ENCODE data around the gene ARFIP2. TPM values are rescaled to one million over a fixed set of nuclear protein-coding genes. Genes with fewer than 3 reads are reported as not detected.

The ARFIP2 gene
- total RNA-seq, 1 donor from 2014 or later, result 72.7 TPM

DNA sequence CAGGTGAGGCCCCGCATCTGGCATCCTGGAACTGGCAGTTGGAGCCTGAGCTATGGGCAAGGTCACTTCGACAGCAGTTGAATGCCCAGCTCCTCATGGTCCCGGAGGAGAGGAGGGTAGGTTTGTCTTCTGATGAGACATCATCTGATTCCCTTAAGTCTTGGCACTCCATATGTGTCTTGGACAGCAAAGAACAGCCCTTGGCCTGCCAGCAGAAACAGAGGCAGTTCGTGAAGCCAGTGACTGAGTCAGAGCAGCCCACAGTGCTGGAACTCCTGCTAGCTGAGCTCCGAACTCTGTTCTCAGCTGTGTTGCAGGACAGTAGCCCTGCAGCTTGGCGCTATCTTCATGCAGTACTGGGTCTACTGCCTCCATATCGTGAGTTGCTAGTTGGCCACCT, 17.0 kb upstream of the ARFIP2 start:
- Histone ChIP-seq H3K27me3 (ENCODE audit: control insufficient read depth, insufficient read depth, low read length) (no peaks in the 10 kb centered on the region), H3K36me3 (ENCODE audit: control insufficient read depth, insufficient read depth, low read length) (peaks cover 3% of the 10 kb centered on the region), H3K4me3 (ENCODE audit: low read depth, low read length) (no peak overlapping the region)
- TF ChIP-seq, protein P1, sequence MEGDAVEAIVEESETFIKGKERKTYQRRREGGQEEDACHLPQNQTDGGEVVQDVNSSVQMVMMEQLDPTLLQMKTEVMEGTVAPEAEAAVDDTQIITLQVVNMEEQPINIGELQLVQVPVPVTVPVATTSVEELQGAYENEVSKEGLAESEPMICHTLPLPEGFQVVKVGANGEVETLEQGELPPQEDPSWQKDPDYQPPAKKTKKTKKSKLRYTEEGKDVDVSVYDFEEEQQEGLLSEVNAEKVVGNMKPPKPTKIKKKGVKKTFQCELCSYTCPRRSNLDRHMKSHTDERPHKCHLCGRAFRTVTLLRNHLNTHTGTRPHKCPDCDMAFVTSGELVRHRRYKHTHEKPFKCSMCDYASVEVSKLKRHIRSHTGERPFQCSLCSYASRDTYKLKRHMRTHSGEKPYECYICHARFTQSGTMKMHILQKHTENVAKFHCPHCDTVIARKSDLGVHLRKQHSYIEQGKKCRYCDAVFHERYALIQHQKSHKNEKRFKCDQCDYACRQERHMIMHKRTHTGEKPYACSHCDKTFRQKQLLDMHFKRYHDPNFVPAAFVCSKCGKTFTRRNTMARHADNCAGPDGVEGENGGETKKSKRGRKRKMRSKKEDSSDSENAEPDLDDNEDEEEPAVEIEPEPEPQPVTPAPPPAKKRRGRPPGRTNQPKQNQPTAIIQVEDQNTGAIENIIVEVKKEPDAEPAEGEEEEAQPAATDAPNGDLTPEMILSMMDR (IDR thresholded peaks at IDR 0.05; ENCODE audit: insufficient read depth, low read length, severe bottlenecking), result no peak
- FAIRE-seq, result no peak
- no peak for DNase-seq (ENCODE audit: low read depth)

DNA sequence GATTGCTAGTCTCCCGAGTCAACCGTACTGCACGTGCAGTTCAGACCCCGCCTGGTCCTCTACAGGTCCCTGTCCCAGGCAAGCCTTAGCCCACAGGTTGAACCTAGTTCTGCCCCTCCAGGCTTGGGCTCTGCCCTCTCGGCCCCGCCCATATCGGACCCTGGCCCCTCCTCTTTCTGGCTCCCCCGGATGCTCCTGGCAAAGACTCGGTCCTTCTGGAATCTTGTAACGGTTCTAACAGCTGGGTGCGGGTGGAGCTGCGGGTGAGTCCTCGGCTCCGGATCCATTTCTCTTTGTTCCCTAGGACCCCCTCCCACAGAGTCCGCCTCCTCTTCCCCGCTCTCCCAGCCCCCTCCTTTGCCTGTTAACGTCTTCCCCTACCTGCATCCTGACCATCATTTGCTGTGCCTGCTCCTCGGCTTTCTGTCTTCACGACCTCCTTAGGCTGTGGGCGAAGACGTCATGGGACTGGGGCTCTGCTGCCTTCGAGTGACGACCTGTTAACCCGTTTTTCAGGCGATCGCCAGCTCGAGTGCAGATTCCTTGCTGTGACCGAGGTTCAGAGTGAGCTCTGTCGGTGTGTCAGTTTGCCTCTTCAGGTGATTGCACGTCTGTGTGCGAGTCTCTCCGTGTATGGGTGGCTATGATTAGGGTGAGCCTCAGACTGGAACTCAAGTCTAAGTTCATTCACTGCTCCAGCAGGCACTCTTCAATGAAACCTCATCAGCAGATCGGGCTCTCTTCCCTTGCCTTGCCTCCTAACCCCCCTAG, 16.1 kb upstream of the ARFIP2 start, which contains the start of gene DNHD1:
Gene DNHD1, plus strand, starts transcription at position 212 of the 771 bp plus-strand sequence. CDS start 936 bp downstream, outside the sequence.
- Histone ChIP-seq H3K4me3 (ENCODE audit: low read depth, low read length) (no peak within 1 kb of the TSS), H3K27me3 (ENCODE audit: control insufficient read depth, insufficient read depth, low read length) (no peaks in the 10 kb centered on the region), H3K36me3 (ENCODE audit: control insufficient read depth, insufficient read depth, low read length) (peaks cover 3% of the 10 kb centered on the region)
- FAIRE-seq (no peak), DNase-seq (ENCODE audit: low read depth) (no peak)
- TF ChIP-seq, protein P1 (IDR thresholded peaks at IDR 0.05; ENCODE audit: insufficient read depth, low read length, severe bottlenecking), result no peak

DNA sequence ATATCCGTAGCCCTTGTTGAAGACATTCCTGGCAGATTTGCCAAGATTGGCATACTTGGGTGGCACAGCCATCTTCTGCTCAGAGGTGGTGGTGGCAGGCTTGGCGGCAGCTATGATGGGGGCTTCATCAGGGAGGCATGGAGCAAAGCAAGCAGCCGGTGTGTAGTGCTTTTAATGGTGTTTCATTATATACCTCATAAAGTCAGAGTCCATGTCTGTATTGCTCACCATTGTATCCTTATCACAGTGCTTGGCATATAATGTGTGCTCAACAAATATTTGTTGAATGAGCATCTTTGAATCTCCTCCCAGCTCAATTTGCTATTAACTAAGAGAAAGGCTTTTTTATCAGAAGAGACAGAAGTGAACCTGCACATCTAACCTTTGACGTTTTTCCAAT, 8.2 kb upstream of the ARFIP2 start:
- Histone ChIP-seq H3K4me3 (ENCODE audit: low read depth, low read length) (no peak overlapping the region), H3K36me3 (ENCODE audit: control insufficient read depth, insufficient read depth, low read length) (peaks cover 4% of the 10 kb centered on the region), H3K27me3 (ENCODE audit: control insufficient read depth, insufficient read depth, low read length) (no peaks in the 10 kb centered on the region)
- TF ChIP-seq, protein P1 (IDR thresholded peaks at IDR 0.05; ENCODE audit: insufficient read depth, low read length, severe bottlenecking), result no peak
- FAIRE-seq (no peak), DNase-seq (ENCODE audit: low read depth) (no peak)

DNA sequence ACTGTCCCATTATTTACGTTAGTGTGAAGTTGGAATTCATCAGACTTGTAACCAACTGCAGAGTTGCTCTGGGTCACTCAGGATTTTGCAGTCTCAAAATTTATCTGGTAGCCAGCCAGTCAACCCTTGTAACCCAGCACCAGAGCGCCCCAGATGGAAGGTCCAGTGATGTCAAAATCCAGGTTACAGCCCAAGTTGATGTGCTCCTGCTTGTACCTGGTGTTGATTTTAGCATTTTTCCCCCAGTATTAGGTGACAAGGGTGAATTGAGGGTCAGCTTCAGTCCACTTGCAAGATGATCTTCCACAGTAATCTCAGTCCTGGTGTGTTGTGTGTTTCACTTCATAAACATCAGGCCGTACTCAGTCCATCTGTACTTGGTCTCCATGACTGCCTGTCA, 7.7 kb upstream of the ARFIP2 start:
- TF ChIP-seq, protein P1 (IDR thresholded peaks at IDR 0.05; ENCODE audit: insufficient read depth, low read length, severe bottlenecking), result no peak
- DNase-seq (ENCODE audit: low read depth) (no peak), FAIRE-seq (no peak)
- H3K27me3 ChIP-seq (ENCODE audit: control insufficient read depth, insufficient read depth, low read length), result no peaks in the 10 kb centered on the region
- H3K4me3 ChIP-seq (ENCODE audit: low read depth, low read length), result no peak overlapping the region
- H3K36me3 ChIP-seq (ENCODE audit: control insufficient read depth, insufficient read depth, low read length), result peaks cover 4% of the 10 kb centered on the region

DNA sequence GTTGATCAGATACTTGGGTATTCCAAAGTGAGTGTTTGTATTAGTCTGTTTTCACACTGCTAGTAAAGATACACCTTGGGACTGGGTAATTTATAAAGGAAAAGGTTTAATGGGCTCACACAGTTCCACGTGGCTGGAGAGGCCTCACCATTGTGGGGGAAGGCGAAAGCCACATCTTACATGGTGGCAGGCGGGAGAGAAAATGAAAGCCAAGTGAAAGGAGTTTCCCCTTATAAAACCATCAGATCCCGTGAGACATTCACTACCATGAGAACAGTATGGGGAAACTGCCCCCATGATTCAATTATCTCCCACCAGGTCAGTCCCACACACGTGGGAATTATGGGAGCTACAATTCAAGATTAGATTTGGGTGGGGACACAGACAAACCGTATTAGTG, 7.2 kb upstream of the ARFIP2 start:
- FAIRE-seq, result no peak
- H3K36me3 ChIP-seq (ENCODE audit: control insufficient read depth, insufficient read depth, low read length), result peaks cover 3% of the 10 kb centered on the region

More for the DNA sequence above, 7.2 kb upstream of the ARFIP2 start:
- no peak for DNase-seq (ENCODE audit: low read depth)
- H3K27me3 ChIP-seq (ENCODE audit: control insufficient read depth, insufficient read depth, low read length), result no peaks in the 10 kb centered on the region
- TF ChIP-seq, protein P1 (IDR thresholded peaks at IDR 0.05; ENCODE audit: insufficient read depth, low read length, severe bottlenecking), result no peak
- no peak overlapping the region for H3K4me3 ChIP-seq (ENCODE audit: low read depth, low read length)

Data from bronchial epithelial cell (primary cell).